Activated naive CD4-positive, alpha-beta T cell treated with anti-CD3 and anti-CD28 coated beads, Interleukin-2, amount 50 U/mL, for 72 hours (primary cell): Measurements from ENCODE around the gene VPS45. TPM values are rescaled to one million over a fixed set of nuclear protein-coding genes. Genes with fewer than 3 reads are reported as not detected.
A peak's percentile ranks its signal among the peaks of the same experiment; 100 is the strongest.
"Not testable (repeated sequence)": the region's sequence is repeated elsewhere in the genome, so short reads cannot be mapped to it uniquely, and the experiment has no call there.

ENCODE experiments used
- ATAC-seq, 2 donors: fragments of 150-1000 bp; cut with Tn5 transposase; 2 replicates each; pipeline ENCODE4 v1.10.0; 2021; ENCODE audit warnings: mild to moderate bottlenecking in 2 of 2, moderate library complexity in 2 of 2
- DNase-seq, 2 donors: peaks; one replicate each; pipeline ENCODE4 v3.0.0; 2021 to 2022; ENCODE audit warnings: low spot score in 2 of 2
- H3K27ac Mint-ChIP-seq, 2 donors: one replicate each; pipeline ENCODE4 v1.8.0; 2022; ENCODE audit warnings: mild to moderate bottlenecking in 2 of 2, mixed read lengths in 2 of 2
- H3K36me3 Mint-ChIP-seq, 2 donors: one replicate each; pipeline ENCODE4 v1.8.0; 2022; ENCODE audit warnings: mixed read lengths in 2 of 2
- H3K9me3 Mint-ChIP-seq, 2 donors: one replicate each; pipeline ENCODE4 v1.8.0; 2022; ENCODE audit warnings: mixed read lengths in 2 of 2
- total RNA-seq, 2 donors: library from RNA; stranded (reverse); gene quantifications; one replicate each; pipeline ENCODE4 v1.2.3, GENCODE V29; 2022

The VPS45 gene
- total RNA-seq, 2 donors from 2014 or later = 25.0 to 42.4 TPM

- Mint-ChIP-seq H3K9me3 (no peaks in the 10 kb centered on the region), H3K27ac (no peak overlapping the region)
Measured at GRCh38 chr1:150094734-150095265, 27.2 kb downstream of the VPS45 start.

GRCh38 chr1:150102986-150103385, 35.4 kb downstream of the VPS45 start:
- DNase-seq (no peak), ATAC-seq (no peak)
- no peak overlapping the region for H3K27ac Mint-ChIP-seq
- peaks cover 0 to 35% of the 10 kb centered on the region in 2 donors for H3K36me3 Mint-ChIP-seq
- H3K9me3 Mint-ChIP-seq = peaks cover 0 to 4% of the 10 kb centered on the region in 2 donors

More at GRCh38 chr1:150094734-150095265, 27.2 kb downstream of the VPS45 start:
- DNase-seq (no peak), ATAC-seq (no peak)
- peaks cover 0 to 6% of the 10 kb centered on the region in 2 donors for H3K36me3 Mint-ChIP-seq

GRCh38 chr1:150106341-150106740, 38.8 kb downstream of the VPS45 start:
- Mint-ChIP-seq H3K27ac (peak overlapping the region; percentile 60 to 78), H3K36me3 (peaks cover 0 to 29% of the 10 kb centered on the region in 2 donors), H3K9me3 (peaks cover 0 to 5% of the 10 kb centered on the region in 2 donors)
- DNase-seq = no peak
- ATAC-seq = peak; percentile 69 to 81

GRCh38 chr1:150109586-150109985, 42.0 kb downstream of the VPS45 start:
- H3K9me3 Mint-ChIP-seq = peaks cover 0 to 9% of the 10 kb centered on the region in 2 donors
- ATAC-seq = peak; percentile 43 to 73
- DNase-seq = no peak
- peak overlapping the region in 1 of 2 donors; percentile 79 for H3K27ac Mint-ChIP-seq
- peaks cover 0 to 47% of the 10 kb centered on the region in 2 donors for H3K36me3 Mint-ChIP-seq

GRCh38 chr1:150110116-150110515, 42.5 kb downstream of the VPS45 start:
- H3K27ac Mint-ChIP-seq = peak overlapping the region; percentile 63 to 79
- DNase-seq (no peak), ATAC-seq (no peak)
- H3K9me3 Mint-ChIP-seq = peaks cover 3 to 12% of the 10 kb centered on the region in 2 donors
- peaks cover 3 to 47% of the 10 kb centered on the region in 2 donors for H3K36me3 Mint-ChIP-seq

- ATAC-seq = no peak
- Mint-ChIP-seq H3K36me3 (peaks cover 8 to 46% of the 10 kb centered on the region in 2 donors), H3K9me3 (peaks cover 6 to 16% of the 10 kb centered on the region in 2 donors), H3K27ac (peak overlapping the region in 1 of 2 donors; percentile 79)
- no peak for DNase-seq
Measured at GRCh38 chr1:150111670-150112069, 44.1 kb downstream of the VPS45 start.

GRCh38 chr1:150115121-150115520, 47.5 kb downstream of the VPS45 start:
- Mint-ChIP-seq H3K27ac (no peak overlapping the region), H3K9me3 (peaks cover 6 to 11% of the 10 kb centered on the region in 2 donors)

GRCh38 chr1:150118716-150119115, 51.1 kb downstream of the VPS45 start:
- peaks cover 8 to 23% of the 10 kb centered on the region in 2 donors for H3K36me3 Mint-ChIP-seq
- H3K27ac Mint-ChIP-seq = no peak overlapping the region
- peaks cover 6 to 14% of the 10 kb centered on the region in 2 donors for H3K9me3 Mint-ChIP-seq
- DNase-seq (no peak), ATAC-seq (no peak)

More at GRCh38 chr1:150115121-150115520, 47.5 kb downstream of the VPS45 start:
- DNase-seq (no peak), ATAC-seq (no peak)
- peaks cover 8 to 33% of the 10 kb centered on the region in 2 donors for H3K36me3 Mint-ChIP-seq

- Mint-ChIP-seq H3K36me3 (no peaks in the 10 kb centered on the region), H3K27ac (no peak overlapping the region)
- ATAC-seq = no peak
Measured at GRCh38 chr1:150121236-150121862, 53.8 kb downstream of the VPS45 start.

GRCh38 chr1:150126811-150127210, 59.2 kb downstream of the VPS45 start:
- Mint-ChIP-seq H3K36me3 (no peaks in the 10 kb centered on the region), H3K27ac (no peak overlapping the region), H3K9me3 (peaks cover 0 to 4% of the 10 kb centered on the region in 2 donors)
- DNase-seq (no peak), ATAC-seq (no peak)

More at GRCh38 chr1:150121236-150121862, 53.8 kb downstream of the VPS45 start:
- no peak for DNase-seq
- H3K9me3 Mint-ChIP-seq = peaks cover 0 to 4% of the 10 kb centered on the region in 2 donors

GRCh38 chr1:150127464-150127863, 59.9 kb downstream of the VPS45 start:
- no peak for DNase-seq
- Mint-ChIP-seq H3K9me3 (peaks cover 0 to 4% of the 10 kb centered on the region in 2 donors), H3K27ac (no peak overlapping the region), H3K36me3 (no peaks in the 10 kb centered on the region)
- peak; percentile 24 to 40 for ATAC-seq

GRCh38 chr1:150127868-150128267, 60.3 kb downstream of the VPS45 start:
- H3K36me3 Mint-ChIP-seq = no peaks in the 10 kb centered on the region
- DNase-seq (peak in 1 of 2 donors; percentile 27), ATAC-seq (peak; percentile 76 to 83)
- H3K9me3 Mint-ChIP-seq = peaks cover 0 to 3% of the 10 kb centered on the region in 2 donors
- peak overlapping the region in 1 of 2 donors; percentile 57 for H3K27ac Mint-ChIP-seq

- no peaks in the 10 kb centered on the region for H3K36me3 Mint-ChIP-seq
- DNase-seq (no peak), ATAC-seq (no peak)
- no peaks in the 10 kb centered on the region for H3K9me3 Mint-ChIP-seq
- no peak overlapping the region for H3K27ac Mint-ChIP-seq
Measured at GRCh38 chr1:150132372-150132771, 64.8 kb downstream of the VPS45 start.

GRCh38 chr1:150134537-150134936, 67.0 kb downstream of the VPS45 start:
- H3K36me3 Mint-ChIP-seq = no peaks in the 10 kb centered on the region
- no peak overlapping the region for H3K27ac Mint-ChIP-seq
- ATAC-seq (no peak), DNase-seq (no peak)
- H3K9me3 Mint-ChIP-seq = no peaks in the 10 kb centered on the region

GRCh38 chr1:150135400-150135799, 67.8 kb downstream of the VPS45 start:
- ATAC-seq, H3K27ac Mint-ChIP-seq, DNase-seq, H3K9me3 Mint-ChIP-seq, H3K36me3 Mint-ChIP-seq: not testable (repeated sequence)

GRCh38 chr1:150138044-150138443, 70.5 kb downstream of the VPS45 start:
- Mint-ChIP-seq H3K36me3 (no peaks in the 10 kb centered on the region), H3K9me3 (no peaks in the 10 kb centered on the region), H3K27ac (no peak overlapping the region)
- DNase-seq = no peak
- no peak for ATAC-seq

GRCh38 chr1:150141452-150141851, 73.9 kb downstream of the VPS45 start:
- DNase-seq (no peak), ATAC-seq (no peak)
- H3K36me3 Mint-ChIP-seq = no peaks in the 10 kb centered on the region
- no peak overlapping the region for H3K27ac Mint-ChIP-seq
- H3K9me3 Mint-ChIP-seq = no peaks in the 10 kb centered on the region

- ATAC-seq (no peak), DNase-seq (no peak)
- H3K9me3 Mint-ChIP-seq = no peaks in the 10 kb centered on the region
- no peaks in the 10 kb centered on the region for H3K36me3 Mint-ChIP-seq
- H3K27ac Mint-ChIP-seq = no peak overlapping the region
Measured at GRCh38 chr1:150142083-150142482, 74.5 kb downstream of the VPS45 start.
